ENCODE data around the gene USHBP1. TPM values are rescaled to one million over a fixed set of nuclear protein-coding genes. Genes with fewer than 3 reads are reported as not detected.

USHBP1 gene
- total RNA-seq, 6 experiments from 2014 or later, result not detected

- peaks cover 15% of the 10 kb centered on the region for H3K4me1 Mint-ChIP-seq (ENCODE audit: low read depth)
- TF ChIP-seq CTCF (IDR thresholded peaks at IDR 0.05), result peak; percentile 76
- H3K27ac Mint-ChIP-seq, result peak overlapping the region; percentile 79
- H3K4me3 Mint-ChIP-seq, result peak overlapping the region; percentile 88
- H3K36me3 Mint-ChIP-seq (ENCODE audit: low read depth), result no peaks in the 10 kb centered on the region
- no peaks in the 10 kb centered on the region for H3K9me3 Mint-ChIP-seq
- no peaks in the 10 kb centered on the region for H3K27me3 Mint-ChIP-seq (ENCODE audit: insufficient read depth)
- DNase-seq, result peak; percentile 90
Measured at GRCh38 chr19:17292301-17293074, 27.9 kb upstream of the USHBP1 start.

- Mint-ChIP-seq H3K36me3 (ENCODE audit: low read depth) (no peaks in the 10 kb centered on the region), H3K4me3 (no peak overlapping the region), H3K4me1 (ENCODE audit: low read depth) (0 out of 2 replicates have a peak, but pooled peaks cover 4% of the 10 kb centered on the region), H3K9me3 (no peaks in the 10 kb centered on the region), H3K27me3 (ENCODE audit: insufficient read depth) (no peaks in the 10 kb centered on the region), H3K27ac (no peak overlapping the region)
- TF ChIP-seq CTCF (IDR thresholded peaks at IDR 0.05), result peak; percentile 47
- peak; percentile 77 for DNase-seq
Measured at GRCh38 chr19:17289489-17289888, 24.9 kb upstream of the USHBP1 start.

- no peak for DNase-seq
- no peaks in the 10 kb centered on the region for H3K36me3 Mint-ChIP-seq (ENCODE audit: low read depth)
- H3K27ac Mint-ChIP-seq, result no peak overlapping the region
- H3K27me3 Mint-ChIP-seq (ENCODE audit: insufficient read depth), result peaks cover 4% of the 10 kb centered on the region
- no peak overlapping the region for H3K4me3 Mint-ChIP-seq
- H3K4me1 Mint-ChIP-seq (ENCODE audit: low read depth), result peaks cover 5% of the 10 kb centered on the region
- no peaks in the 10 kb centered on the region for H3K9me3 Mint-ChIP-seq
- no peak for TF ChIP-seq CTCF (IDR thresholded peaks at IDR 0.05)
Measured at GRCh38 chr19:17286752-17287151, 22.2 kb upstream of the USHBP1 start.

DNA sequence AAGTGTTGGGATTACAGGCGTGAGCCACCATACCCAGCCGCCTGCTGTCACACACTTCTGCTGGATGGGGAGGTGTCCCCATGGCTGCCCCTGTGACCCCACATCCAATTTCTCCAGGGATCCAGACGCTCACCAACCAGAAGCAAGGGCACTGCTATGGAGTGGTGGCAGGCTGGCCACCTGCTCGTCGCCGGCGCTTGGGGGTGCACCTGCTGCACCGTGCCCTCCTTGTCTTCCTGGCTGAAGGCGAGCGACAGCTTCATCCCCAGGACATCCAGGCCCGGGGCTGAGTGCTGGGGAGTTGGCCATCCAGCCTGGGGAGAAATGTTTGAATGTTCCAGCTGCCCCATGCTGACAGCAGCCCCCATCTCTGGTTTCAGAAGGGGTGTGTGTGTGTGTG is 21.7 kb upstream of the USHBP1 start:
- no peak for TF ChIP-seq CTCF (IDR thresholded peaks at IDR 0.05)
- Mint-ChIP-seq H3K9me3 (no peaks in the 10 kb centered on the region), H3K27me3 (ENCODE audit: insufficient read depth) (peaks cover 4% of the 10 kb centered on the region), H3K4me3 (no peak overlapping the region), H3K4me1 (ENCODE audit: low read depth) (peaks cover 5% of the 10 kb centered on the region), H3K36me3 (ENCODE audit: low read depth) (no peaks in the 10 kb centered on the region), H3K27ac (no peak overlapping the region)
- no peak for DNase-seq

DNA sequence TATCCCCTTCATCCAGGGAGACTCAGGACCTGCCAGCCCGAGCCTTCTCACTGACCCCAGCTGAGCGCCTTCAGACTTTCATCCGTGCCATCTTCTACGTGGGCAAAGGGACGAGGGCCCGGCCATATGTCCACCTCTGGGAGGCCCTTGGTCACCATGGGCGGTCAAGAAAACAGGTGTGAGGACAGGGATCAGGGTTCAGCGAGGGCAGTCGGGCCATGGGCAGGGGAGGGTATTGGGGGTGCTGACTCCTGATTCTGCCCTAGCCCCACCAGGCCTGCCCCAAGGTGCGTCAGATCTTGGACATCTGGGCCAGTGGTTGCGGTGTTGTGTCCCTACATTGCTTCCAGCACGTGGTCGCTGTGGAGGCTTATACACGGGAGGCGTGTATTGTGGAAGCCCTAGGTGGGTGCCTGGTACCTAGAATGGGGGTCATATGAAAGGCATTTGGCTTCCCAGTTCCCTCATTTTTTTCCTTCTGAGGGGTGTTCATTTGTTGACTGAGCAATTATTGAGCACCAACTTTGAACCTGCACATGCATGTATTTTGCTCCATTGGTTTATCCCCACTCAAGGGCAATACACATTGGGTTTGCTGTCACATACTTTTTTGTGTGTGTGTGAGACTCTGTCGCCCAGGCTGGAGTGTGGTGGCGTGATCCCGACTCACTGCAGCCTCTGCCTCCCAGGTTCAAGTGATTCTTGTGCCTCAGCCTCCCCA is 21.0 kb upstream of the USHBP1 start:
- TF ChIP-seq CTCF (IDR thresholded peaks at IDR 0.05), result no peak
- Mint-ChIP-seq H3K4me1 (ENCODE audit: low read depth) (peaks cover 5% of the 10 kb centered on the region), H3K27me3 (ENCODE audit: insufficient read depth) (peaks cover 4% of the 10 kb centered on the region), H3K9me3 (no peaks in the 10 kb centered on the region), H3K27ac (no peak overlapping the region), H3K4me3 (no peak overlapping the region), H3K36me3 (ENCODE audit: low read depth) (no peaks in the 10 kb centered on the region)
- no peak for DNase-seq
